ENCODE results near the gene LRMDA. TPM values are rescaled to one million over a fixed set of nuclear protein-coding genes. Genes with fewer than 3 reads are reported as not detected.
A peak's percentile ranks its signal among the peaks of the same experiment; 100 is the strongest.

Gene LRMDA
- total RNA-seq, 4 donors from 2014 or later: 2.2 to 7.8 (median 4.5) TPM

GRCh38 chr10:75392271-75392670 lies 39.2 kb upstream of the LRMDA start:
- intact Hi-C loops (cut with DNase I; ENCODE audit: low total_unique reads) (loop anchor here (10.0 kb wide), 1 partner anchor 523 kb away; no protein-coding TSS in a partner anchor), in situ Hi-C loops (cut with MboI; ENCODE audit: low pct_ligation_motif_present in 1 of 4, low pct_unique_long_range_greater_than_20kb in 1 of 4, low sequenced_read_pairs in 3 of 4) (loop anchor here (25.0 kb wide), 4 partner anchors 520 to 1170 kb away; no protein-coding TSS in a partner anchor)
- Histone ChIP-seq H3K27ac (no peak overlapping the region), H3K9me3 (no peaks in the 10 kb centered on the region), H3K4me3 (no peak overlapping the region), H3K36me3 (no peaks in the 10 kb centered on the region), H3K27me3 (peaks cover 9% of the 10 kb centered on the region), H3K4me1 (peaks cover 0 to 6% (median 4%) of the 10 kb centered on the region in 4 donors)
- no peak for DNase-seq
- TF ChIP-seq CTCF (IDR thresholded peaks at IDR 0.05) (no peak), POLR2A (IDR thresholded peaks at IDR 0.05) (no peak), POLR2AphosphoS5 (IDR thresholded peaks at IDR 0.05) (no peak), EP300 (IDR thresholded peaks at IDR 0.05; ENCODE audit: low read depth) (no peak)
- 88 to 90% methylated on average over 2 of the region's 2 CpGs for WGBS, 2 donors (ENCODE audit: low coverage in 1 of 2)

GRCh38 chr10:75392744-75393143 lies 38.7 kb upstream of the LRMDA start:
- Histone ChIP-seq H3K27ac (no peak overlapping the region), H3K27me3 (peaks cover 12% of the 10 kb centered on the region), H3K9me3 (no peaks in the 10 kb centered on the region), H3K4me3 (no peak overlapping the region), H3K4me1 (peaks cover 0 to 10% (median 4%) of the 10 kb centered on the region in 4 donors), H3K36me3 (no peaks in the 10 kb centered on the region)
- intact Hi-C loops (cut with DNase I; ENCODE audit: low total_unique reads): loop anchor here (10.0 kb wide), 1 partner anchor 522 kb away; no protein-coding TSS in a partner anchor
- TF ChIP-seq EP300 (IDR thresholded peaks at IDR 0.05; ENCODE audit: low read depth): no peak
- no peak for TF ChIP-seq POLR2A (IDR thresholded peaks at IDR 0.05)
- TF ChIP-seq POLR2AphosphoS5 (IDR thresholded peaks at IDR 0.05): no peak
- no peak for TF ChIP-seq CTCF (IDR thresholded peaks at IDR 0.05)
- DNase-seq: no peak
- in situ Hi-C loops (cut with MboI; ENCODE audit: low pct_ligation_motif_present in 1 of 4, low pct_unique_long_range_greater_than_20kb in 1 of 4, low sequenced_read_pairs in 3 of 4): loop anchor here (25.0 kb wide), 4 partner anchors 520 to 1170 kb away; no protein-coding TSS in a partner anchor

GRCh38 chr10:75394221-75394620 lies 37.2 kb upstream of the LRMDA start:
- no peak overlapping the region for H3K4me3 ChIP-seq
- in situ Hi-C loops (cut with MboI; ENCODE audit: low pct_ligation_motif_present in 1 of 4, low pct_unique_long_range_greater_than_20kb in 1 of 4, low sequenced_read_pairs in 3 of 4): loop anchor here (25.0 kb wide), 4 partner anchors 518 to 1168 kb away; no protein-coding TSS in a partner anchor
- H3K36me3 ChIP-seq: no peaks in the 10 kb centered on the region
- no peak for TF ChIP-seq POLR2A (IDR thresholded peaks at IDR 0.05)
- no peak for TF ChIP-seq EP300 (IDR thresholded peaks at IDR 0.05; ENCODE audit: low read depth)
- TF ChIP-seq CTCF (IDR thresholded peaks at IDR 0.05): no peak
- TF ChIP-seq POLR2AphosphoS5 (IDR thresholded peaks at IDR 0.05): no peak
- WGBS, 2 donors (ENCODE audit: low coverage in 1 of 2): 93% methylated on average over 7 of the region's 7 CpGs; no CpG with 5 or more reads in 1 of the 2 donors
- no peak for DNase-seq
- no peak overlapping the region for H3K27ac ChIP-seq
- H3K4me1 ChIP-seq: peaks cover 0 to 10% (median 7%) of the 10 kb centered on the region in 4 donors
- no peaks in the 10 kb centered on the region for H3K9me3 ChIP-seq
- intact Hi-C loops (cut with DNase I; ENCODE audit: low total_unique reads): loop anchor here (10.0 kb wide), 1 partner anchor 521 kb away; no protein-coding TSS in a partner anchor
- peaks cover 12% of the 10 kb centered on the region for H3K27me3 ChIP-seq

- WGBS, 2 donors (ENCODE audit: low coverage in 1 of 2): 12 to 29% methylated on average over 5 to 39 of the region's 64 CpGs
- TF ChIP-seq CTCF (IDR thresholded peaks at IDR 0.05) (peak; percentile 80 to 97 (median 92)), POLR2A (IDR thresholded peaks at IDR 0.05) (no peak), POLR2AphosphoS5 (IDR thresholded peaks at IDR 0.05) (peak in 1 of 3 donors; percentile 27)
- intact Hi-C loops (cut with DNase I; ENCODE audit: low total_unique reads) (loop anchor here (10.0 kb wide), 1 partner anchor 520 kb away; no protein-coding TSS in a partner anchor), in situ Hi-C loops (cut with MboI; ENCODE audit: low pct_ligation_motif_present in 1 of 4, low pct_unique_long_range_greater_than_20kb in 1 of 4, low sequenced_read_pairs in 3 of 4) (loop anchor here (25.0 kb wide), 4 partner anchors 517 to 1167 kb away; no protein-coding TSS in a partner anchor)
- peak overlapping the region; percentile 13 to 78 (median 40) for H3K4me3 ChIP-seq
- H3K4me1 ChIP-seq: peaks cover 0 to 16% (median 10%) of the 10 kb centered on the region in 4 donors
- H3K27me3 ChIP-seq: peaks cover 12% of the 10 kb centered on the region
- no peaks in the 10 kb centered on the region for H3K9me3 ChIP-seq
- peak; percentile 58 for DNase-seq
- no peaks in the 10 kb centered on the region for H3K36me3 ChIP-seq
- peak overlapping the region; percentile 94 to 99 (median 97) for H3K27ac ChIP-seq
Measured at GRCh38 chr10:75395066-75395931, 36.1 kb upstream of the LRMDA start.

Data from transverse colon (tissue), 4 donors.